ENCODE measurements around the gene BATF2.

GRCh38 chr11:65014726-65015227 lies 18.0 kb upstream of the BATF2 start:
- TF ChIP-seq CTCF (IDR thresholded peaks at IDR 0.05; ENCODE audit: extremely low read depth in 1 of 2, insufficient read depth in 1 of 2, low read depth in 1 of 2, low read length in 2 of 2) (no peak), GATA2 (IDR thresholded peaks at IDR 0.05; ENCODE audit: insufficient read depth, insufficient read length, low read depth, low read length) (no peak), POLR2AphosphoS5 (IDR thresholded peaks at IDR 0.05; ENCODE audit: insufficient read depth, low read depth, low read length) (no peak), POLR2A (IDR thresholded peaks at IDR 0.05; ENCODE audit: low read depth, low read length) (no peak), FOS (IDR thresholded peaks at IDR 0.05; ENCODE audit: borderline replicate concordance, insufficient read depth, low read length) (no peak), EZH2 (IDR thresholded peaks at IDR 0.05; ENCODE audit: borderline replicate concordance, low read depth, low read length, severe bottlenecking) (no peak)
